MM.1S (cell line): ENCODE results near the gene YIPF3.

Experiments
- DNase-seq: peaks from one replicate; pipeline ENCODE4 v3.0.0-alpha.2; 2015
- H2AFZ ChIP-seq: fragments of 300-600 bp; sonication (generic); 2 replicates; pipeline ENCODE4 v1.6.0; 2016; ENCODE audit warnings: antibody characterized with exemption, low read length
- H3F3A ChIP-seq: fragments of 300-600 bp; sonication (generic); 2 replicates; pipeline ENCODE4 v1.6.1; 2016; ENCODE audit warnings: mild to moderate bottlenecking, antibody characterized with exemption, low read length, moderate library complexity, mixed read lengths; ENCODE audit not compliant: insufficient read depth
- H3K27ac ChIP-seq: fragments of 300-600 bp; sonication (generic); 2 replicates; pipeline ENCODE4 v1.5.1; 2016; ENCODE audit warnings: mild to moderate bottlenecking, low read length
- H3K27me3 ChIP-seq: fragments of 300-600 bp; sonication (generic); replicated peaks from 2 replicates; pipeline ENCODE4 v1.6.0; 2016; ENCODE audit warnings: low read length; ENCODE audit not compliant: insufficient read depth
- H3K36me3 ChIP-seq: fragments of 300-600 bp; sonication (generic); replicated peaks from 2 replicates; pipeline ENCODE4 v1.6.1; 2016; ENCODE audit warnings: mild to moderate bottlenecking, low read length, mixed read lengths; ENCODE audit not compliant: insufficient read depth
- H3K4me1 ChIP-seq: fragments of 300-600 bp; sonication (generic); 2 replicates; pipeline ENCODE4 v1.6.1; 2016; ENCODE audit warnings: low read length, mixed read lengths
- H3K4me2 ChIP-seq: fragments of 300-600 bp; sonication (generic); 2 replicates; pipeline ENCODE4 v1.6.0; 2016; ENCODE audit warnings: low read depth, low read length
- H3K4me3 ChIP-seq: fragments of 300-600 bp; sonication (generic); 2 replicates; pipeline ENCODE4 v1.5.1; 2016; ENCODE audit warnings: low read length, mixed read lengths
- H3K79me2 ChIP-seq: fragments of 300-600 bp; sonication (generic); 2 replicates; pipeline ENCODE4 v1.6.1; 2016; ENCODE audit warnings: mixed run types, low read length, mixed read lengths
- H3K9ac ChIP-seq: fragments of 300-600 bp; sonication (generic); 2 replicates; pipeline ENCODE4 v1.6.1; 2016; ENCODE audit warnings: low read length, mixed read lengths
- H3K9me2 ChIP-seq: fragments of 300-600 bp; sonication (generic); replicated peaks from 2 replicates; pipeline ENCODE4 v1.6.1; 2016; ENCODE audit warnings: mild to moderate bottlenecking, low read length, mixed read lengths; ENCODE audit not compliant: insufficient read depth
- H3K9me3 ChIP-seq: fragments of 300-600 bp; sonication (generic); replicated peaks from 2 replicates; pipeline ENCODE4 v1.6.1; 2016; ENCODE audit warnings: mild to moderate bottlenecking, low read length, mixed read lengths; ENCODE audit not compliant: insufficient read depth
- H4K20me1 ChIP-seq: fragments of 300-600 bp; sonication (generic); 2 replicates; pipeline ENCODE4 v1.6.1; 2016; ENCODE audit warnings: mild to moderate bottlenecking, low read length, moderate library complexity, mixed read lengths; ENCODE audit not compliant: insufficient read depth
- EZH2 ChIP-seq: fragments of 300-600 bp; sonication (generic); optimal IDR thresholded peaks from 2 replicates; pipeline ENCODE3; 2017; ENCODE audit warnings: low read depth, mild to moderate bottlenecking, antibody characterized with exemption, low read length, mixed read lengths
- EZH2phosphoT487 ChIP-seq: fragments of 300-600 bp; sonication (generic); IDR thresholded peaks from 2 replicates; pipeline ENCODE4 v1.6.1; 2018; ENCODE audit warnings: antibody characterized with exemption, low read length
- TF ChIP-seq, protein P1 (sequence below): fragments of 300-600 bp; sonication (generic); IDR thresholded peaks from 2 replicates; pipeline ENCODE4 v1.5.1; 2016; ENCODE audit warnings: antibody characterized with exemption, low read length, mixed read lengths

YIPF3 gene

DNA sequence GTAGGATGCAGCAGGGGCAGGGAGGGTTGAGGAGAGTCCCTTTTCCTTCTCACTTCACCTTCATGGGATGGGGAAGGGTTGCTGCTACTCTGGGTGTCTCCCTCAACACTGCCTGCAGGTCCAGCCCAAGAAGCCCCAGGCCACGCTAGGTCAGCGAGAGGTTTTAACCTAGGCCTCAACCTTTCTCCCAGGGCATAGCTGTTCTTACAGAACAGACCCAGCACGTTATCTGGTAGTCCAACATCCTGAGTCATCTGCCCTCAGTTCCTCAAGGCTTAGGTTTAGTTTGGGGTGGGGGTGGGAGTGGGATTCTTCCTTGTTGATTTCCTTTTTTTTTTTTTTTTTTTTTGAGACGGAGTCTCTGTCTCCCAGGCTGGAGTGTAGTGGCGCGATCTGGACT lies 22.4 kb downstream of the YIPF3 start:
- Histone ChIP-seq H3K27ac (no peak overlapping the region), H3K4me3 (no peak overlapping the region), H3K9me3 (no peaks in the 10 kb centered on the region), H3K36me3 (0 out of 2 replicates have a peak, but pooled peaks cover 3% of the 10 kb centered on the region), H3F3A (no peaks in the 10 kb centered on the region), H3K9me2 (no peaks in the 10 kb centered on the region), H3K9ac (no peak overlapping the region), H3K27me3 (no peaks in the 10 kb centered on the region), H2AFZ (no peak overlapping the region), H3K79me2 (peaks cover 9% of the 10 kb centered on the region; the same call in 1 of the 2 replicates), H4K20me1 (no peaks in the 10 kb centered on the region), H3K4me2 (no peak overlapping the region), H3K4me1 (no peaks in the 10 kb centered on the region)
- no peak for TF ChIP-seq EZH2phosphoT487
- TF ChIP-seq, protein P1, sequence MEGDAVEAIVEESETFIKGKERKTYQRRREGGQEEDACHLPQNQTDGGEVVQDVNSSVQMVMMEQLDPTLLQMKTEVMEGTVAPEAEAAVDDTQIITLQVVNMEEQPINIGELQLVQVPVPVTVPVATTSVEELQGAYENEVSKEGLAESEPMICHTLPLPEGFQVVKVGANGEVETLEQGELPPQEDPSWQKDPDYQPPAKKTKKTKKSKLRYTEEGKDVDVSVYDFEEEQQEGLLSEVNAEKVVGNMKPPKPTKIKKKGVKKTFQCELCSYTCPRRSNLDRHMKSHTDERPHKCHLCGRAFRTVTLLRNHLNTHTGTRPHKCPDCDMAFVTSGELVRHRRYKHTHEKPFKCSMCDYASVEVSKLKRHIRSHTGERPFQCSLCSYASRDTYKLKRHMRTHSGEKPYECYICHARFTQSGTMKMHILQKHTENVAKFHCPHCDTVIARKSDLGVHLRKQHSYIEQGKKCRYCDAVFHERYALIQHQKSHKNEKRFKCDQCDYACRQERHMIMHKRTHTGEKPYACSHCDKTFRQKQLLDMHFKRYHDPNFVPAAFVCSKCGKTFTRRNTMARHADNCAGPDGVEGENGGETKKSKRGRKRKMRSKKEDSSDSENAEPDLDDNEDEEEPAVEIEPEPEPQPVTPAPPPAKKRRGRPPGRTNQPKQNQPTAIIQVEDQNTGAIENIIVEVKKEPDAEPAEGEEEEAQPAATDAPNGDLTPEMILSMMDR: no peak
- TF ChIP-seq EZH2: no peak
- DNase-seq: no peak

DNA sequence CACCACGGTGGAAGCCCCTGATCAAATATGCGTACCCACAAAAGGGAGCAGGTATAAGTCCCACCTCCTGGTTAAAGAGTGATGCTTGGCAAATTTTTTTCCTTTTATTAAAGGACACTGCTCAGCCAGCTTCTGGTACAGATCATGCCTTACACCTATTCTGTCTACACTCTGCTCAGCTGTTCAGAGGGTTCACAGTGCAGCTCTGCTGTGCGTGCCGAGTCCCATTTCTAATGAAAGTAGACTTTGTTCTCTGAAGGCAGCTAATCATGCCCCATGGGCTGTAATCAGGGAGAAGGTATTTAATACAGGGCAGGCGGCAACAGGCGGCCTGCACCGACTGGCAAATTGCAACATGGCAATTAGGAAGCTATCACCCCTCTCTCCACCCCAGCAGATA lies 22.9 kb downstream of the YIPF3 start:
- no peaks in the 10 kb centered on the region for H3K4me1 ChIP-seq
- H3F3A ChIP-seq: no peaks in the 10 kb centered on the region
- no peak for DNase-seq
- H3K27ac ChIP-seq: no peak overlapping the region
- H3K9me2 ChIP-seq: no peaks in the 10 kb centered on the region
- no peak overlapping the region for H3K9ac ChIP-seq
- no peak for TF ChIP-seq EZH2
- TF ChIP-seq EZH2phosphoT487: no peak
- TF ChIP-seq, protein P1: no peak
- 0 out of 2 replicates have a peak, but pooled peaks cover 3% of the 10 kb centered on the region for H3K36me3 ChIP-seq
- H2AFZ ChIP-seq: no peak overlapping the region
- H3K4me2 ChIP-seq: no peak overlapping the region
- no peaks in the 10 kb centered on the region for H3K9me3 ChIP-seq
- no peaks in the 10 kb centered on the region for H4K20me1 ChIP-seq
- no peaks in the 10 kb centered on the region for H3K27me3 ChIP-seq
- H3K4me3 ChIP-seq: no peak overlapping the region
- peaks cover 13% of the 10 kb centered on the region; the same call in 1 of the 2 replicates for H3K79me2 ChIP-seq

DNA sequence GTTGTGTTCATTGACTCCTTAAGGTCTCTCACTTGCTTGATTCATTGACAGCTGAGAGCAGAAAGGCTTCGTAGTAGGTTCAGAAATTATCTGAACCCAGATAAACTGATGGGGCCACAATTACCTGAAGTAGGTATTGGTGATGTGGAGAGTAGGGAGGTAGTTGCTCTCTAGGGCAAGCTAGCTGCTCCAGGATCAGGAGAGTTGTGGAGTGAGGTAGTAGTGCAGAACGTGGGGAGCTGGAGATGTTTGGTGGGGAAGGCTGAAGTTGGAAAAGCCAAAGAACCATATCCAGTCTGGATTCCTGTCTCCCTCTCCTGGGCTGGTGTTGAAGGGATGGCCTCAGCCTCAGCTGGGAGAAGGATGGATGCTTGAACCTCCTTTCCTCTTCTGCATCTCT lies 23.5 kb downstream of the YIPF3 start:
- Histone ChIP-seq H3K9ac (no peak overlapping the region), H4K20me1 (no peaks in the 10 kb centered on the region), H3K9me2 (no peaks in the 10 kb centered on the region), H3K27ac (no peak overlapping the region), H3F3A (no peaks in the 10 kb centered on the region), H3K4me2 (no peak overlapping the region), H3K4me1 (no peaks in the 10 kb centered on the region), H3K36me3 (no peaks in the 10 kb centered on the region), H3K9me3 (no peaks in the 10 kb centered on the region), H2AFZ (no peak overlapping the region), H3K4me3 (no peak overlapping the region), H3K27me3 (no peaks in the 10 kb centered on the region), H3K79me2 (peaks cover 18% of the 10 kb centered on the region)
- no peak for DNase-seq
- TF ChIP-seq EZH2 (no peak), EZH2phosphoT487 (no peak)
- TF ChIP-seq, protein P1: no peak
